K562 (cell line): ENCODE results near the gene IL1RAPL2. TPM values are rescaled to one million over a fixed set of nuclear protein-coding genes. Genes with fewer than 3 reads are reported as not detected.

Experiments
- ATAC-seq: fragments of 200-7000 bp; cut with Tn5 transposase; 3 replicates; pipeline ENCODE4 v1.9.1; 2020; ENCODE audit warnings: moderate library complexity
- BruUV-seq: library from RNA; stranded (reverse); fragments of 400-500 nt; replicated peaks from 2 replicates; lab custom pipeline; 2021; lab: Mats Ljungman, UMichigan
- CTCF ChIA-PET: fragments of 300-600 bp; formaldehyde crosslinking; extraction: SDS; loops from one replicate; lab custom pipeline; 2021; ENCODE audit warnings: low intra/inter-chr PET ratio; lab: Yijun Ruan, JAX
- POLR2A ChIA-PET: fragments of 300-600, 350-650 bp; sonication (Branson Sonifier 250); formaldehyde crosslinking; extraction: SDS; loops from one replicate; lab custom pipeline; 2021; ENCODE audit warnings: antibody characterized with exemption, inconsistent platforms; lab: Yijun Ruan, JAX
- DNase-seq, 4 experiments: peaks; one replicate each; pipeline versions ENCODE4 v3.0.0 to v3.0.0-alpha.2; 2011 to 2018; ENCODE audit warnings: low spot score in 3 of 4, mixed read lengths in 3 of 4; ENCODE audit errors: extremely low read depth in 1 of 4
- FAIRE-seq: peaks from 2 replicates; lab custom pipeline; 2011; peaks lifted over from hg19 to GRCh38; lab: Jason Lieb, UNC
- H2AFZ ChIP-seq: 2 replicates; pipeline ENCODE4 v1.6.0; 2011; ENCODE audit warnings: low read depth, low read length, control low read depth, inconsistent platforms
- H3K27ac ChIP-seq: fragments of 200-600 bp; 3 replicates; pipeline ENCODE4 v1.8.0; 2011; ENCODE audit warnings: low read depth, mild to moderate bottlenecking, control low read depth, inconsistent platforms, low read length, moderate library complexity, mixed read lengths; ENCODE audit errors: extremely low read depth
- H3K27me3 ChIP-seq, 2 experiments: fragments of 300-600 bp in 1 of 2; 2 replicates in 1 of 2; 3 replicates in 1 of 2; pipeline versions ENCODE4 v1.6.0 to v1.8.0; 2011; ENCODE audit warnings: inconsistent platforms in 2 of 2, low read length in 2 of 2, mild to moderate bottlenecking in 1 of 2, mixed read lengths in 1 of 2, moderate library complexity in 1 of 2; ENCODE audit not compliant: control insufficient read depth in 2 of 2, insufficient read depth in 2 of 2
- H3K36me3 ChIP-seq: fragments of 300-600 bp; 3 replicates; pipeline ENCODE4 v1.8.0; 2011; ENCODE audit warnings: mild to moderate bottlenecking, low read length, inconsistent platforms; ENCODE audit not compliant: control insufficient read depth, insufficient read depth
- H3K4me1 ChIP-seq, 2 experiments: fragments of 200-600 bp in 1 of 2; replicated peaks in 1 of 2; 2 replicates in 1 of 2; 3 replicates in 1 of 2; pipeline versions ENCODE4 v1.5.1 to v1.8.0; 2011; ENCODE audit warnings: inconsistent platforms in 2 of 2, low read length in 2 of 2, mild to moderate bottlenecking in 1 of 2, mixed read lengths in 1 of 2, moderate library complexity in 1 of 2; ENCODE audit not compliant: control insufficient read depth in 2 of 2, insufficient read depth in 2 of 2
- H3K4me2 ChIP-seq: 2 replicates; pipeline ENCODE4 v1.6.1; 2011; ENCODE audit warnings: low read length, control low read depth, inconsistent platforms, mixed read lengths; ENCODE audit not compliant: insufficient read depth
- H3K4me3 ChIP-seq: fragments of 200-600 bp; sonication (generic), shearing (Covaris generic); 2 replicates; pipeline ENCODE4 v1.5.1; 2016; ENCODE audit warnings: control low read depth, inconsistent platforms
- H3K79me2 ChIP-seq: fragments of 200-600 bp; 3 replicates; pipeline ENCODE4 v1.8.0; 2011; ENCODE audit warnings: low read length, inconsistent platforms; ENCODE audit not compliant: control insufficient read depth, insufficient read depth
- H3K9ac ChIP-seq, 2 experiments: 2 replicates each; pipeline versions ENCODE4 v1.6.0 to v1.6.1; 2011; ENCODE audit warnings: low read depth in 2 of 2, low read length in 2 of 2, control low read depth in 1 of 2, inconsistent platforms in 1 of 2, mild to moderate bottlenecking in 1 of 2, mixed read lengths in 1 of 2; ENCODE audit not compliant: insufficient read depth in 1 of 2
- H3K9me1 ChIP-seq: one replicate; pipeline ENCODE4 v1.6.0; 2011; ENCODE audit warnings: inconsistent platforms, mild to moderate bottlenecking, low read length, moderate library complexity; ENCODE audit not compliant: control insufficient read depth, insufficient read depth
- H3K9me3 ChIP-seq: replicated peaks from 2 replicates; pipeline ENCODE4 v1.5.1; 2011; ENCODE audit warnings: low read depth, low read length, inconsistent platforms; ENCODE audit not compliant: control insufficient read depth, insufficient read depth
- H4K20me1 ChIP-seq: replicated peaks from 2 replicates; pipeline ENCODE4 v1.6.1; 2011; ENCODE audit warnings: low read length, inconsistent platforms, mixed read lengths; ENCODE audit not compliant: control insufficient read depth, insufficient read depth
- ETS2 ChIP-seq: IDR thresholded peaks from 2 replicates; pipeline ENCODE4 v1.6.1; 2016; ENCODE audit warnings: borderline replicate concordance, missing genetic modification characterization, mild to moderate bottlenecking, moderate library complexity, missing compliant biosample characterization; ENCODE audit not compliant: poor library complexity, severe bottlenecking
- FUS ChIP-seq: fragments of 200-400 bp; formaldehyde crosslinking; optimal IDR thresholded peaks from 2 replicates; pipeline ENCODE3; 2017; ENCODE audit warnings: low read depth, low read length
- GTF2A2 ChIP-seq: IDR thresholded peaks from 2 replicates; pipeline ENCODE4 v1.6.1; 2016; ENCODE audit warnings: mild to moderate bottlenecking, missing genetic modification characterization, missing compliant biosample characterization
- PCBP2 ChIP-seq: fragments of 200-400 bp; formaldehyde crosslinking; IDR thresholded peaks from 2 replicates; pipeline ENCODE4 v1.6.1; 2018; ENCODE audit warnings: low read length, low read depth, mild to moderate bottlenecking, moderate library complexity; ENCODE audit not compliant: poor library complexity, severe bottlenecking
- SMAD4 ChIP-seq: fragments of 250-450 bp; sonication (Bioruptor Pico); conservative IDR thresholded peaks from 2 replicates; pipeline ENCODE4 v1.8.0; 2021; ENCODE audit warnings: inconsistent platforms, mild to moderate bottlenecking, moderate library complexity
- ZNF277 ChIP-seq: fragments of 250-450 bp; sonication (Bioruptor Pico); IDR thresholded peaks from 2 replicates; pipeline ENCODE4 v1.8.0; 2022; ENCODE audit warnings: inconsistent platforms, mild to moderate bottlenecking, moderate library complexity, borderline replicate concordance
- ZNF740 ChIP-seq, 3 experiments: fragments of 200-800 bp in 1 of 3; sonication (Bioruptor generic) in 1 of 3; sonication (generic) in 1 of 3; formaldehyde crosslinking in 1 of 3; IDR thresholded peaks; 2 replicates each; pipeline versions ENCODE4 v1.6.1 to v1.8.0; 2016 to 2022; ENCODE audit warnings: mild to moderate bottlenecking in 2 of 3, missing compliant biosample characterization in 2 of 3, missing genetic modification characterization in 2 of 3, missing genetic modification reagents in 1 of 3
- ZNF76 ChIP-seq: fragments of 250-450 bp; sonication (Bioruptor Pico); IDR thresholded peaks from 2 replicates; pipeline ENCODE4 v1.4.0; 2020; ENCODE audit warnings: mild to moderate bottlenecking, moderate library complexity, borderline replicate concordance
- WGBS: fragments of 100-300 bp; shearing (Covaris generic); methylation state at CpG from one replicate; pipeline ENCODE4 v1.1.6; 2016; ENCODE audit warnings: low coverage, mixed read lengths; ENCODE audit not compliant: insufficient coverage; ENCODE audit errors: missing lambda C conversion rate; 5-methylcytosine and 5-hydroxymethylcytosine counted together
- in situ Hi-C: fragments of 300-500 bp; cut with MboI; formaldehyde crosslinking; loops from 4 replicates; pipeline ENCODE4 v1.15.0; 2018; ENCODE audit warnings: inconsistent platforms, mixed read lengths
- intact Hi-C: fragments of 100-400 bp; cut with micrococcal nuclease; formaldehyde crosslinking; loops from 2 replicates; pipeline ENCODE4 v1.14.2; 2022
- polyA plus RNA-seq, 8 experiments: library from polyadenylated mRNA; depleted of rRNA in 4 of 8; stranded (reverse) in 5 of 8; unstranded in 3 of 8; fragments of >200 nt; fragmentation: Nextera tagmentation in 2 of 8; fragmentation: Illumina TruSeq in 1 of 8; extraction: Ambion mirVana in 2 of 8; extraction: Trizol in 1 of 8; gene quantifications; 2 replicates each; pipeline versions ENCODE4 v1.2.1 to v1.2.3, GENCODE V29; 2011 to 2014; ENCODE audit warnings: inconsistent platforms in 1 of 8, missing spikeins in 1 of 8
- total RNA-seq, 7 experiments: library from RNA; depleted of rRNA in 6 of 7; stranded (reverse); fragments of >200 nt in 6 of 7; fragmentation: Illumina TruSeq in 2 of 7; extraction: Trizol in 2 of 7; gene quantifications; 2 replicates each; pipeline versions ENCODE4 v1.2.1 to v1.2.3, GENCODE V29; 2011 to 2021; ENCODE audit warnings: low replicate concordance in 1 of 7

IL1RAPL2 gene
- total and polyA plus RNA-seq, 9 of the 15 experiments (the other 6 are each of a cell fraction or from before 2014, with no cell fraction given): not detected

- Histone ChIP-seq H3K9me3 (no peaks in the 10 kb centered on the region), H2AFZ (no peak overlapping the region), H3K27ac (no peak overlapping the region), H3K9ac (no peak overlapping the region)
- WGBS: 0% methylated on average over 2 of the region's 2 CpGs
- no peak for FAIRE-seq
- ATAC-seq: no peak
- intact Hi-C loops (no loop called here), in situ Hi-C loops (no loop called here)
- no peak for DNase-seq
- POLR2A ChIA-PET: no interaction called here
- CTCF ChIA-PET: no interaction called here
- TF ChIP-seq ZNF76 (no peak), FUS (no peak), ZNF277 (no peak), GTF2A2 (tag) (no peak), ETS2 (no peak), PCBP2 (no peak), SMAD4 (no peak), ZNF740 (CRISPR knock-in tag; IDR thresholded peaks at IDR 0.05) (no peak), ZNF740 (tag; IDR thresholded peaks at IDR 0.05) (no peak)
- TF ChIP-seq, all 486 proteins: peak for 0
- no peaks in the 10 kb centered on the region for H3K36me3 ChIP-seq
- no peaks in the 10 kb centered on the region for H3K9me1 ChIP-seq
- BruUV-seq: no TSS peak
- no peaks in the 10 kb centered on the region for H3K27me3 ChIP-seq
- no peak overlapping the region for H3K4me3 ChIP-seq
- no peaks in the 10 kb centered on the region for H3K79me2 ChIP-seq
- no peaks in the 10 kb centered on the region for H4K20me1 ChIP-seq
- no peak overlapping the region for H3K4me2 ChIP-seq
- H3K4me1 ChIP-seq: no peaks in the 10 kb centered on the region
Observed at GRCh38 chrX:105464618-105465017, 898.6 kb downstream of the IL1RAPL2 start.
